HG03378 (cell line): Measurements from ENCODE around the gene RAX2.
A peak's percentile ranks its signal among the peaks of the same experiment; 100 is the strongest.
"Not testable (repeated sequence)": the region's sequence is repeated elsewhere in the genome, so short reads cannot be mapped to it uniquely, and the experiment has no call there.

ENCODE experiments used
- ATAC-seq: cut with Tn5 transposase; IDR thresholded peaks from one replicate; pipeline ENCODE4 v1.9.1; 2021; ENCODE audit warnings: mild to moderate bottlenecking, moderate library complexity; ENCODE audit not compliant: unreplicated experiment

The RAX2 gene

GRCh38 chr19:3778899-3779723, 7.1 kb upstream of the RAX2 start:
- no peak for ATAC-seq

- no peak for ATAC-seq
These were observed 6.3 kb upstream of the RAX2 start for GRCh38 chr19:3778104-3778867.

GRCh38 chr19:3776479-3777040, 4.5 kb upstream of the RAX2 start:
- ATAC-seq: no peak

- ATAC-seq: no peak
These were observed 3.8 kb upstream of the RAX2 start for GRCh38 chr19:3775831-3776230.

- no peak for ATAC-seq
These were observed 3.3 kb upstream of the RAX2 start for GRCh38 chr19:3775374-3775711.

- no peak for ATAC-seq
These were observed 2.8 kb upstream of the RAX2 start for GRCh38 chr19:3774621-3775373.

- ATAC-seq: no peak
These were observed 1.9 kb upstream of the RAX2 start for GRCh38 chr19:3773814-3774515.

- ATAC-seq: no peak
These were observed 775 bp downstream of the RAX2 start for GRCh38 chr19:3771000-3771905.

- ATAC-seq: no peak
These were observed 1.7 kb downstream of the RAX2 start for GRCh38 chr19:3770136-3770999.

- no peak for ATAC-seq
These were observed 2.5 kb downstream of the RAX2 start for GRCh38 chr19:3769494-3769893.

GRCh38 chr19:3768748-3769099, 3.3 kb downstream of the RAX2 start:
- no peak for ATAC-seq

- no peak for ATAC-seq
These were observed 3.8 kb downstream of the RAX2 start for GRCh38 chr19:3768015-3768747.

- no peak for ATAC-seq
These were observed 5.0 kb downstream of the RAX2 start for GRCh38 chr19:3767050-3767449.

- no peak for ATAC-seq
These were observed 5.5 kb downstream of the RAX2 start for GRCh38 chr19:3766520-3766919.

GRCh38 chr19:3765757-3766156, 6.3 kb downstream of the RAX2 start:
- not testable (repeated sequence) for ATAC-seq

GRCh38 chr19:3765121-3765520, 6.9 kb downstream of the RAX2 start:
- no peak for ATAC-seq

GRCh38 chr19:3762501-3763459, 9.2 kb downstream of the RAX2 start, which contains the start of gene MRPL54:
MRPL54 (plus strand) TSS chr19:3762682; CDS start chr19:3762701, 19 bp downstream.
- peak; percentile 68 for ATAC-seq
